ENCODE measurements around the gene YARS1.

Gene YARS1

DNA sequence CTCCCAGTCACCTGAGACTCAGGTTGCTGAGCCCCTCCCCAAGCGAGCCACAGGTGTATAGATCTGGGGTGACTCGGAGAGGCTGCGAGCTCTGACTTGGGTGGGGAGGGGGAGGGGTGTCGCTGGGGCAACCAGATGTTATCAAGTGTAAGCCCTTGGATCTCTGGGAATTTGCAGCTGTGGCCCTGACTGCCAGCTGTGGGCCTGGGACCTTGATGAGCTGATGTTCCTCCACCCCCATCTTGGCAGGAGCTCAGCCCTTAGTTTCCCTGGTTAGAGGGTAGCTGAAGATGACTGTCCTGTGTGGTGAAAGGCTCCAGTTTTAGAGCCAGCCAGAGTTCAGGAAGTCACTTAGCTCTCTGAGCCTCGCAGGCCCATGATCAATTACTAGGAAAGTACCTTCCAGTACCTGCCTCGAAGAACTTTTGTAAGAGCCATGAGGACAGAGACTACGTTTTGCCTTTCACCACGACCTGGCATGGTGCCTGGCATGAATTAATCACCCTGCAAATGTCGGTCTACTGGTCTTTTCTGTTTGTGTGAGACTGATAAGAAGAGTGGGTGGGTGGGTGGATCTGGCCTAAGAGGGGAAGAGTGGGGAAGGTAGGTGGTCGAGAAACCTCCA is 55.8 kb downstream of the YARS1 start:
- DNase-seq = no peak

DNA sequence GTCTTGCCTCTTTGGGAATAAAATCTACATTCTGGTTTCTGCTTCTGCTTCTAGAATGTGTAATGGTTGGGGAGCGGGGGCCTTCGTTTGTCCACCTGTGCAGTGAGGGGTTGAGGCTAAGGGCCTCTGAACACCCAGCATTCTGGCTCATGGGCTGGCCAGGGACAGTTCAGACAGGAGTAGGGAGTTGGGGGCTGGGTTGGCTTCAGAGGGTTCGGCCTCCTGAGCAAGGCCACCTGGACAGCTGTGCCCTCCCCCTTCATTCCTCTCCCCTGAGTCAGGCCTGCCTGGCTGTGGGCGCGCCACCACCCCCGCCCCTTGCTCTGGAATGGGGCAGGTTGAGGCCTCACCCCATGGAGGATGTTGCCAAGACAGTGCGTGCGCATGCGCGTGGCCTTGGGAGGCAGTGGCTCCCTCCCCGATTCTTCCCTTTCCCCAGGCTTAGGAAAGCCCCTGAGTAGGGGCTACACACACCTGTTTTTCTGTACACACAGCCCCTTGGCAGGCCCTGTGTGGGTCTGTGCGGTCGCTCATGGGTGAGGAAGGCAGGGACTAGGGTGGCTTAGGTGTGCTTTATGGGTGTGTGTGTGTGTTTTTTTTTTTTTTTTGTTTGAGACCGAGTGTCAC is 57.0 kb downstream of the YARS1 start:
- DNase-seq = no peak

DNA sequence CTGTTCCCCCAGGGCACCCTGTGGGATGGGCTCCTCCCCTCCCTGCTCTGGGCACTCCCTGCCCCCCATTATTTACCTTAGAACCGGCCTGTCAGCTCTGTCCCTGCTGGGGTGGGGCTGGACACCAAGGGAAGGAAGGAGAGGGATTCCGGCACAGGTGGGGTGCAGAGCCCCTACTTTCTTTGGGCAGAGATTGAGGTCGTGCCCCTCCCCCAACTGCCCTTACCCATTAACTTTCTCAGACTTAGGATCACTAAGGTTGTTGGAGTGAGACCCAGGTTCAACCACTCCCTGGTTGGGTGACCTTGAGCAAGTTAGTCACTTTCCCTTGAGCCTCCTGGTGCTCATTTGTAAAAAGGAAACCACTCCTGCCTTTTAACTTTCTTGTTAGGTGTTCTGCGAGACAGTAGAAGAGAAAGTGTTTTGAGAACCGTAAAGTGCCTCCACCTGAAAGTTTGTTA is 57.6 kb downstream of the YARS1 start:
- no peak for DNase-seq

DNA sequence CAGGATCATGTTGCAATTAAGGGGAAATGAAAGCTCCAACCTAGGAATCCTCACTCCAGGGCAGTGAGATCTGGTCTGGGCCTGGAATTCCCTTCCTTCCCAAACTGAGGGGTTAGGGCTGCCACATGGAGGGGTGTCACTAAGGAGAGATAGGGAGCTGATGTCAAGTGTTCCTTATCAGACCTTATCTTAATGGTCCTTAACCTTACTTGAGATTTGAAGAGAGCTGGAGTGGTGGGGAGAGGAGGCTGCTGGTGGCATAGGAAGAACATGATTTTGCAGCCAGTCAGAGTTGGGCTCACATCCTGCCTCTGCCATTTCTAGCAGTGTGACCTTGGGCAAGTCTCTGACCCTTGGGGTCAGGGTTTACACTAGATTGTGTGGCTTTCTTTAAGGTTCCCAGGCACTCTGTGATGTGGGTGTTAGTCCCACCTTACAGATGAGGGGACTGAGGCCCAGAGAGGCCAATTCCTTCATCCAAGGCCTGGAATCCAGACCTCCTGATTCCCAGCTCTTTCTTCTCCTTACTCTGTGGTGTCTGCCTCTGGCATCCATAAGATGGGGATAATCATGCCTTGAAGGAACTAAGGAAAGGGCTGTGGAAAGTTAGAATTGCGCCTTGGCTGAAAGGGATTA is 58.2 kb downstream of the YARS1 start:
- no peak for DNase-seq

DNA sequence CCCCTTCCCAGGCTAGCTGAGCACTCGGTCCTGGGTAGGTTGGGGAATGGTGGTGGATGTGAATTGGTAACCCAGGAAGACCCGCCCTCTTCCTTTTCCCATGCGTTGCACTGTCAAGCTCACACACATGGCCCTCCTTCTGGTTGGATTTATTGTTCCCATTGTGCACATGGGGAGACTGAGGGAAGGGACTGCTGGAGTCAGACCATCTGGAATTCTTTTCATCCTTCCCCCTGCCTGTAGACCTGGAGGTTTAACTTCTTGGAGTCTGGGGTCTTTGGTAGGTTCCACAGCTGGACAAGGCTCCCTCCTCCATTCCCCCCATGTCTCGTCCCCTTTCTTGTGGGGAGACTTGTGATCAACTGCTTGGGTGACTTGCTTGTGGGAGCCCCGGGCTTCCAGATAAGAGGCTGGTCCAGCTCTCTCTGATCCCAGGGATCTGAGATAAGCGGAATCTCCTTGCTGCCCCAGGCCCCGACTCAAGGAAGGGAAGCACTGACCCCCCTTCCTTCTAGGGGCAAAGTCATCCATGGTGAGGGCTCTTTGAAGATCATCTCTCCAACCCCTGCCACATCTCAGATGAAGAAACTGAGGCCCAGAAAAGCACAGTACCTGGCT is 58.9 kb downstream of the YARS1 start:
- no peak for DNase-seq

DNA sequence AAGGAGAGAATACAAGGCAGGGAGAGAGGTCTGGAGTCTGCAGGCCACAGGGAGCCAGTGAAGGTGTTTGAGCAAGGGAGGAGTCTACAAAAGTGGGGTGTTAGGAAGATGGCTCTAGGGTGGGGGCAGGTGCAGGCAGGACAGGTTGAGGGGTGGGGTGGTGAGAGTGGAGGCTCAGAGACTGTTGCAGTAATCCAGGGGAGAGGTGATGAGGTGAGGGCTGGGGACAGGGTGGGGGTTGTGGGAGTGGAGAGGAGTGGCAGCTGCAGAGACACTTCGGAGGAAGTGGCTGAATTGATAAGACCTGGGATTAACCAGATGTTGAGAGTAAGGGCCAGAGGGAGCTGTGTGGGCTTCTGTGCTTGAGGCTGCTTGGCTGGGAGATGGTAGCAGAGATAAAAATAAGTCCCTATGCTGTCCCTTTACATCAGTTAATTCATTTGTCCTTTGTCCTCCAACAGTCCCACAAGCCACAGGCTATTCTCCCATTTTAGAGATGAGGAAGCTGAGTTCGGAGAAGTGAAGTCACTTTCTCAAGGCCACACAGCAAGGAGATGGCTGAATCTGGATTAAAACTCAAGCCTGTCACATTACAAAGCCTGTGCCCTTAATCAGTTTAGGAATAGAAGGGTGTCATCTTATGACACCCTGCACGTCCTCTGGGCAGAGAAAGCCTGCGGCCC is 59.8 kb downstream of the YARS1 start:
- no peak for DNase-seq

DNA sequence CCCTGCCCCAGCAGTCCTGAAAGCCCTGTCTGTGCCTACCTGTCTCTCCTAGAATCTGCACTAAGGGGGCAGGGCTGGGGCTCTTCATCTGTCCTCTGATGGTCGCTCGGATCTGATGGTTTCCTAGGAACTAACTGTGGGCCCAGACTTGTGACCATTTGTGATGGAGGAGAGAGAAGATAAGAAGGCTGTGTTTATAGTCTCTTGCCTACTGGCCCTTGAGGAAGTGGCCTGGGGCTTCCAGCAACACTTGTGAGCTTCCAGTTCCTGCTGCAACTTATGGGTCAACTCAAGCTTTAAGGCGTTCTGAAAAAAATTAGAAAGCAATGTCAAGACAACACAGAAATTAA is 61.4 kb downstream of the YARS1 start:
- no peak for DNase-seq

DNA sequence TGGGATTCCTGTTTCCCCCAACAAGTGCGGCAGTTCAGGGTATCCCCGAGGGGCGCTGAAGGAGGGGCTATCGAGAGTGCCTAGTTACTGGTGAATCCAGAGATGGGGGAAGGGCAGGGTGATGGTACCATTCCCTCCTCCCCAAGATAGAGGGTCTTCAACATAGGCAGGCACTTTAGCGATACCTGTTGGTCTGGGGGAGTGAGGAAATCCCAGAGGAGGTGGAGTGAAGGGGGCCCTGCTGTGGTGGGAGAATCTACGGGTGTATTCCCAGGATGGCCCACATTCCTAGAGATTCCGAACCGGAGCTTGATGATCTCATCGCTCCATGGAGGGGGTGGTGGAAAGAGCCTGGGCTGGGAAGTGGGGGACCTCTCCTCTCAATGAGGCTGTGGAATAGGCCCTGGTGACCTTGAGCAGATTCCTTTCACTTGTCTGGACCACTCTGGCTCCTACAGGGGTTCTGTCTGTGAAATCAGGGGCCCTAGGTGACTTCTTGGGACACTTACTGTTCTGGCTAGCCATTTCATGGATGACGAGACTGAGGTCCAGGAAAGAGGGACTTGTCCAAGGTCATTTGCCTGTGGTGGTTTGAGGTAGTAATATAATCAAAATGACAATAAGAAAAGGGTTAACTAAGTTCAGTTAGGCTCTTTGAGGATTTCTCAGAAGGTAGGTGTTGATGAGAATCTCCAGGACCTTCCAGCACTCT is 61.9 kb downstream of the YARS1 start:
- DNase-seq = no peak

DNA sequence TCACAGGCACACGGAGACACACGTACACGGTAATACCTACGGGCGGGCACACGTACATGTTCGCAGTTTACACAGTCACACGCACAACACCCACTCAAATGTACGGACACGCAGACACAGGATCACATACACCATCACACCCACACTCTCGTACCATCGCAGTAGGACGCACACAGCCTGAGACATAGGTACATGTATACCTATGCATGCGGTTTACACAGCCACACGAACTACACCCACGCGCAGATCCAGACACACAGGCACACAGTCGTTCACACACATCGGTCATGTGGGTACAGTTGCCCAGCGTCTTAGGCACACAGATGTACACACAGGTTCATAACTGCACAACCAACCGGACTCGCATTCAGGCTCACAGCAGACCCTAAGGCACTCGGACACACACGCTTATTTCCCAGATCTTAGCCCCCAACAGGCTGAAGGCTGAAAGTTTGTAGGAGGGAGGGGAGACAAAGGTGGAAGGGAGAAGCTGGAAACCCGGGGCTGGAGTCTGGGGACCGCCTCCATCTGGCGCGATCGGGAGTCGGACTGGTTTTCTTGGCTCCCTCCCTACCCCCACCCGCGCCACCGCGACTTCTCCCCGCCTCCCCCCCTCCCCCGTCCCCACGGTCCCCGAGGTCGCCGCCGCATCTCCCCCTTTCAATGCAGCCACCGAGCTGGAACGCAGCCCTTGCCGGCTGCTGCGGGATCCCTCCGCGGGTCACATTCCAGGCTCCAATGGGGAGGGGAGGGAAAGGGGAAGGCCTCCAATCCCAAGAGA is 62.7 kb downstream of the YARS1 start:
- DNase-seq = no peak

DNA sequence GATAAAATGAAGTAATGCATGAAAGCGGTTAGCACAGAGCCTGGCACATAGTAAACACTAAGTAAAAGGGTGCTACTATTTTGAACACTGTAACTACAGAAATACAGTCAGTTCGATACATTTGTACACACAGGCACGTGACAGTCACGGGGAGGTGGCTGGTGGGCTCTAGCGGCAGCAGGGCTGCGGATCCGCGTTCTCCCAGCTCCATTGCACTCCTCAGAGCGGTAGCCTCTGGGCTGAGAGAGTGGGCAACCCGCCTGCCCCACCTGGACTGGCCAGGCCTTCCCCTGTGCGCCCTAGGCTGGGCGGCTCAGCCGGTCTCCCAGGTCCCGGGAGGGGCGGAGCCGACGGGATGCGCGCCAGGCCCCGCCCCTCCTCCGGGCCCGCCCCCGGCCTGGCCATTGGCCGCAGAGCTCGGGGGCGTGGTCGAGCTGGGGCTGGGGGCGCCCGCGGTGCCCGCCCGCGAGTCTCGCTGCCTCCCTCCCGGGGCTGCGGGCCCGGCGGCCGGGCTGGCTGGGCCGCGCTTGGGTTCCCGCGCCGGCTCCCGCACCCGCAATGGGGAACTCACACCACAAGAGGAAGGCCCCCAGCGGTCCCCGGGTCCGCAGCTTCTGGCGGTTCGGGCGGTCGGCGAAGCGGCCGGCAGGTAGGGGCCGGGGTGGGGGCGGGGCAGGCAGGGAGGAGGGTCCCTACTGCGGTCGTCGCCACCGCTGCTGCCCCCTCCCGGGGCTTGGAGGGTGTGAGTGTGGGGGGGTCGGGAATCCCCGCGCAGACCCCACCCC is 63.4 kb downstream of the YARS1 start:
- peak; percentile 74 for DNase-seq

DNA sequence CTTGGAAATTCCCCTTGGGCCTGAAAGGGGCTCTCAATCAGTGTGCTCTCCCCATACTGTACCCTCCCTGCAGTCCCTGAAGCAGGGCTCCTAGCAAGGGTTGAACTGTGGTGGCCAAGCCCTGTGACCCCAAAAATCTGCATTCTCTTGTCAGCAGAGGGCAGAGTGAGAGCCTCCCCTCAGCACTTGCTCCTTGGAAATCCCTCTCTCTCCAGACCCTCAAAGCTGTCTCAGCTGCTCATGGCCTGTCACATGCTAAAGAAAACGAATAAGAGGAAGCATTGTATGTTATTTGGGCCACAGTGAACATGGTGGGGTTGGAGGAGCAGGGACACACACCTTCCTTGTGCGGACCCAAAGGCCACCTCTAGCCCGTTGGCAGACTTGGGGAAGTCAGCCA is 67.4 kb downstream of the YARS1 start:
- DNase-seq = no peak

DNA sequence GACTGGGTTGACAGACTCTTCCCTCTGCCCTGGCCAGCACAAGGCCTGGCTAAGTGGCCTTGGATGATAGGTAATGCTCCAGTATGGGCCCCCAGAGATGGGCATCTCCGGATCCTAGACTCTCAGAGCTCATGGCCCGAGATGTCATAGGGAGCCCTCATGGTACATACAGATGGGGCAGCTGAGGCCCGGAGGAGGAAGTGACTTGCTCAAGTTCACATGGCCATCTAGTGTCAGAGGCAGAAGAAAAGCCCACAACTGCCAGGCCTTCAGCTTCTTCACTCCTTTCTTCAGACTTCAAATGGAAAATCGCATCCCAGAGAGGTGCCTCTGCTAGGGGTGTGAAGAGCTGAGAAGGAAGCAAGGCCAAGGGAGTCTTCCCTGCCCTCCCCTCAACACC is 67.8 kb downstream of the YARS1 start:
- DNase-seq = no peak

DNA sequence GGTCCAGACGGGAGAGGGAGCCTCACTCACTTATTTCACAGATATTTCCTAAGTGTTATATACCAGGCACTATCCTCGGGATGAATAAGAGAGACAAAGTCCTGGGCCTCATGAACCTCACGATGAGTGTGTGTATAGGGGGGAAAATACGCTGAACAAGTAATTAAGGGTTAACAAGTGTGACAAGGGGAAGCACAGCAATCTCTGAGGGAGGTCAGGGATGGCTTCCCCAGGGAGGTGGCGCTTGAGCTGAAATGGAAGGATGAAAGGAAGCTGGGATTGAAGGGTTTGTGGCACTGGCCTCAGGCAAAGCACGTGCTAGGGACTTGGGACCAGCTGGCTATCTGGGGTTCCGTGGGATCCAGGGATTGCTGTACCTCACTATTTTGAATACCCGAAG is 68.2 kb downstream of the YARS1 start:
- DNase-seq = no peak

DNA sequence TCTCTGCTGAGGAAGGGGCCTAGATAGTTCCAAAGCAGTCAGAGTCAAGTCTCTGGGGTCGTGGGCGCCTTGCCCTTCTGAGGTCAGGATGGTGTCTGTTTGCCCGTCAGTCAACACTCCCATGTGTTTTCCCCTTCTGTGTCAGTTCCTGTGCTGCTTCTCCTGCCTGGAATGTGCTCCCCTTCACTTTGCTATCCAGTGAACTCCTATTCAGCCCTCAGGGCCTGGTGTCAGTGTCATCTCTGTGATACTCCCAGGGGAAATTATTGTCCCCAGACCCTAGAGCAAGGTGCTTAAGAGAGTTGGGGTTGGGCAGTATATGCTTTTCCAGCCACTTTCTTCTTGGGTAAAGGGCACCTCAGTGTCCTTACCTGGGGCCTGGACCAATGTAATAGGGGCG is 68.8 kb downstream of the YARS1 start:
- no peak for DNase-seq

DNA sequence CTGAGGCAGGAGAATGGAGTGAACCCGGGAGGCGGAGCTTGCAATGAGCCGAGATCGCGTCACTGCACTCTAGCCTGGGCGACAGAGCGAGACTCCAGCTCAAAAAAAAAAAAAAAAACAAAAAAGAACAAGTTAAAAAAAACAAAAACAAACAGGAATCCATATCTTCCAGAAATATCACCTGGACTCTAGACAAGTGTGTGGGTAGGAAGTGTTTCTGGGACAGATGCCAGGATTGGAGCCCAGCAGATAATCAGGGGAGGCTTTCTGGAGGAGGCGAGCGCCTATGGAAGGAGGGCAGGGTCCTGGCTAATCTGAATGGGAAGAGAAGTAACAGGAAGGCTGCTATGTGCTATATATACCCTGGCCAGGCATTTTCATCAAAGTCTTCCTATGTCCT is 71.0 kb downstream of the YARS1 start:
- DNase-seq = no peak

DNA sequence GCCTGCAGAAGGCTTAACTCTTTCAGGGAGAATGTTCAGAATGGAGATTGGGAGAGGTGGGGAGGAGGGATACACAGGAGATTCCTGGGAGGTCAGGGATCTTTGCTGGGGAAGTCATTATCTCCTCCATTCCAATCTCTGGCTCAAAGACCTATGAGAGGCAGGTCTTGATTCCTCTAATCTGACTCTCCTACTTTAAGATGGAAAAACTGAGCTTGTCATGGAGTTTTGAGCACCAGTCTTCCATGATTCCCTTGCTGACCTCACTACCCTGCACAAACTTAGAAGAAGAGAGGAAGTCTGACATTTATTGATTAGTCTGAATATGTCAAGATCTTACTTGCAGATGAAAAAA is 73.1 kb downstream of the YARS1 start:
- DNase-seq = no peak

DNA sequence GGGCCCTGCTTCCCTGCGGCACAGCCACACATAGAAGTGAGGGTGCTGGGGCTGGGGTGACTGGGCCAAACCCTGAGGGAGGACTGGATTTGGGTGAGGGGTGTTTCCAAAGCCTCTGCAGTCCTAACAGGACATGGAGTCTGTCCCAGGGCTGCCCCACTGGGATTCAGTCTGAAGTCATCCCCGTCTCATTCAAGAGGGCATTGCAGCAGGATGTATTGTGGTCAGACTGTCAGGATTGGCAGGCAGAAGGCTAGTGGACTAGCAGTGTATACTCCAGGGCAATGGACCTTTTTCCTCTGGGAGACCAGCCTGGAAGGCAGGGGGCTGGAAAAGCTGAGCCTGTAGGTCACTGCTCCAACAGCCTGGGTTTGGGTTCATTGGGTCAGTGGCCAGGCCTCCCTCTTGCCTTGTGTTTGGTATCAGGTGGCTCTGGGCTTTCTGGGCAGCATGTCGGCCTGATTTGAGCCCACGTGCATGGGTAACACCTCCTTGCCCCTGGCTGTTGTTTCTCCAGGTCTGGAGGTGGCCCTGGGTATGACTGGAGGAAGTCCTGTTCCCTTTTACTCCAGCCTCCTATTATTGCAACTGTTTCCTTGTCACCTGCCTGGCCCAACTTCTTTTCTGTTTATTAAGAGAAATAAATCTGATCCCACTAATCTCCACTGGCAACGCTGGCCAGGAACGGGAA is 73.6 kb downstream of the YARS1 start:
- DNase-seq = no peak

DNA sequence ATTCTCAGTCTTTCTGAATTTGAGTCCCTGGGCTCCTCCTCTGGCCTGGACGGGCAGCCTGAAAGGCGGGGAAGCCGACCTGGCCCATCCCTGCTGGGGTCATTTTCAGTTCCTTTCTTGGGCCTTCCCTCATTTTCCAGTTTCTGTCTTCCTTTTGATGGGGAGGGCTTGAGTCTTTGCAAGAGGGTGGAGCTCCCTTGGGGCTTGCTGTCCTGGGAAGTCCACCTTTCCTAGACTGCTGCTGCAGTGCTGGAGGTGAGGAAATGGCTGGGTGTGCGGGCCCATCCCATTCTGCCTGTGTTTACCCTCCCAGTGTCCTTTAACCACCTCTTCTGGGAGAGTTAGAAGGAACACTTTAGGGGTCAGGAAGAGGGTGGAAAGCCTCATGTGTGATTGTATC is 74.2 kb downstream of the YARS1 start:
- DNase-seq = no peak

DNA sequence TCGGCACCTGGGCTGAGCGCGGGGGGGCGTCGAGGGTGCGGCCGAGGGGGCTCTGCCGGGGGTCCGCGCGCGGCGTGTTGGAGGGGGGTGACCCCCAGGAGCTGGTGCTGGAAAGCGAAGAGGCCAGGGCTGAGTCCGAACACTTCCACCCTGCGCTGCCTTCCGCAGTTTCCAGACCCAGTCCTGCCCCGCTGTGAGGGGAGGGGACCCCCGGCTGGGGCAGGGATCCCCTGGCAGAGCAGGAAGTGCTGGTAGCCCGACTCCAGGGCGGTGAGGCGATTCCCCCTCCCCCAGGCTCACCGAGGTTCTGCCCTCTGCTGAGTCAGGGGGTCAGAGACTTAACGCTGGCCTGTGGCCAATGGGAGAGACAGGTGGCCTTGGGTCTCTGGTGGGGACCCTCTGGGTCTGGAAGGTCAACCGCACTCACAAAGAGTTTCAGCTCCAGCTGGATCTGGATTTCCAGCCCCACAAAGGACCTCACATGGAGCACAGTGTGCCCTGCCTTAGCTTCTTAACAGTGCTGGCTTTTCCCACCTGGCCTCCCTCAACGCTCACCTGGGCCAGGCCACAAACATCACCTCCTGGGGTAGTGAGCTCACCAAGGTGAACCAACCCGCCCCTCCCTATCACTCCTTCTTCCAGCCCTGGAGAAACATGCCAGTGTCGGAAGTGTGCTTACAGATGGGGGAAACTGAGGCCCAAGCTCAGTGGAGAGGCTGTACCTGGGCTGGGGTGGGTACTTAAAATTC is 74.8 kb downstream of the YARS1 start:
- no peak for DNase-seq
